ENCODE measurements around the gene PARVA.

The PARVA gene

GRCh38 chr11:12507391-12507790 is 130.0 kb downstream of the PARVA start:
- WGBS, result 92% methylated on average over 2 of the region's 4 CpGs
- Histone ChIP-seq H2BK5ac (ENCODE audit: low read depth, low read length, poor library complexity, severe bottlenecking) (no peak overlapping the region), H4K91ac (ENCODE audit: low read length) (peak overlapping the region; percentile 79), H3K23ac (ENCODE audit: low read length in 2 of 2) (no peak overlapping the region), H3K14ac (ENCODE audit: low read length in 2 of 2) (no peak overlapping the region), H3K27ac (ENCODE audit: low read length, poor library complexity, severe bottlenecking) (no peak overlapping the region), H3K18ac (ENCODE audit: low read depth in 1 of 2, low read length in 2 of 2) (peak overlapping the region; percentile 19 to 46), H2BK120ac (ENCODE audit: low read depth, low read length) (peak overlapping the region; percentile 42), H3K4me3 (ENCODE audit: insufficient read depth in 1 of 2, low read depth in 1 of 2, low read length in 2 of 2) (peak overlapping the region in 1 of 2 experiments; percentile 22), H3K79me1 (replicated peaks; ENCODE audit: low read length, poor library complexity, severe bottlenecking) (peaks cover 10% of the 10 kb centered on the region), H3K4me2 (ENCODE audit: low read length, poor library complexity, severe bottlenecking) (no peak overlapping the region), H3K4ac (ENCODE audit: low read depth in 1 of 2, low read length in 2 of 2) (peak overlapping the region in 1 of 2 experiments; percentile 50), H3K9ac (ENCODE audit: low read length) (peak overlapping the region; percentile 82), H2BK15ac (ENCODE audit: low read depth, poor library complexity, severe bottlenecking) (no peak overlapping the region), H2AFZ (ENCODE audit: low read depth, low read length) (no peak overlapping the region), H3K36me3 (ENCODE audit: control insufficient read depth in 1 of 2, insufficient read depth in 2 of 2, low read depth in 1 of 2, low read length in 2 of 2) (peaks cover 38 to 60% of the 10 kb centered on the region in 2 experiments), H3K4me1 (ENCODE audit: control insufficient read depth, insufficient read depth, low read depth, low read length) (peaks cover 2% of the 10 kb centered on the region), H2BK12ac (ENCODE audit: low read length in 2 of 2) (peak overlapping the region; percentile 1 to 90), H3K27me3 (ENCODE audit: control insufficient read depth in 1 of 2, insufficient read depth in 1 of 2, low read length in 2 of 2) (no peaks in the 10 kb centered on the region), H4K8ac (ENCODE audit: low read length) (peak overlapping the region; percentile 4), H2AK5ac (ENCODE audit: low read length, severe bottlenecking) (no peak overlapping the region), H3K9me3 (ENCODE audit: control insufficient read depth, low read length) (no peaks in the 10 kb centered on the region)
- DNase-seq, result no peak

GRCh38 chr11:12508151-12508751 is 130.9 kb downstream of the PARVA start:
- 39% methylated on average over 4 of the region's 4 CpGs for WGBS
- Histone ChIP-seq H3K79me1 (replicated peaks; ENCODE audit: low read length, poor library complexity, severe bottlenecking) (peaks cover 9% of the 10 kb centered on the region), H2BK15ac (ENCODE audit: low read depth, poor library complexity, severe bottlenecking) (no peak overlapping the region), H2BK12ac (ENCODE audit: low read length in 2 of 2) (no peak overlapping the region), H3K4me2 (ENCODE audit: low read length, poor library complexity, severe bottlenecking) (no peak overlapping the region), H3K36me3 (ENCODE audit: control insufficient read depth in 1 of 2, insufficient read depth in 2 of 2, low read depth in 1 of 2, low read length in 2 of 2) (peaks cover 42 to 68% of the 10 kb centered on the region in 2 experiments), H3K14ac (ENCODE audit: low read length in 2 of 2) (no peak overlapping the region), H3K27me3 (ENCODE audit: control insufficient read depth in 1 of 2, insufficient read depth in 1 of 2, low read length in 2 of 2) (no peaks in the 10 kb centered on the region), H3K23ac (ENCODE audit: low read length in 2 of 2) (no peak overlapping the region), H3K4ac (ENCODE audit: low read depth in 1 of 2, low read length in 2 of 2) (no peak overlapping the region), H4K8ac (ENCODE audit: low read length) (peak overlapping the region; percentile 64), H2AK5ac (ENCODE audit: low read length, severe bottlenecking) (no peak overlapping the region), H3K18ac (ENCODE audit: low read depth in 1 of 2, low read length in 2 of 2) (no peak overlapping the region), H3K9ac (ENCODE audit: low read length) (peak overlapping the region; percentile 82), H4K91ac (ENCODE audit: low read length) (no peak overlapping the region), H3K4me1 (ENCODE audit: control insufficient read depth, insufficient read depth, low read depth, low read length) (no peaks in the 10 kb centered on the region), H3K27ac (ENCODE audit: low read length, poor library complexity, severe bottlenecking) (no peak overlapping the region), H2AFZ (ENCODE audit: low read depth, low read length) (no peak overlapping the region), H2BK5ac (ENCODE audit: low read depth, low read length, poor library complexity, severe bottlenecking) (no peak overlapping the region), H3K4me3 (ENCODE audit: insufficient read depth in 1 of 2, low read depth in 1 of 2, low read length in 2 of 2) (peak overlapping the region in 1 of 2 experiments; percentile 49), H2BK120ac (ENCODE audit: low read depth, low read length) (no peak overlapping the region), H3K9me3 (ENCODE audit: control insufficient read depth, low read length) (no peaks in the 10 kb centered on the region)
- peak; percentile 54 for DNase-seq

GRCh38 chr11:12509371-12509770 is 132.0 kb downstream of the PARVA start:
- no peak overlapping the region for H2BK5ac ChIP-seq (ENCODE audit: low read depth, low read length, poor library complexity, severe bottlenecking)
- no peaks in the 10 kb centered on the region for H3K9me3 ChIP-seq (ENCODE audit: control insufficient read depth, low read length)
- no peak overlapping the region for H3K23ac ChIP-seq (ENCODE audit: low read length in 2 of 2)
- H3K4me2 ChIP-seq (ENCODE audit: low read length, poor library complexity, severe bottlenecking), result no peak overlapping the region
- H2BK12ac ChIP-seq (ENCODE audit: low read length in 2 of 2), result peak overlapping the region in 1 of 2 experiments; percentile 37
- H2AK5ac ChIP-seq (ENCODE audit: low read length, severe bottlenecking), result no peak overlapping the region
- no peak overlapping the region for H3K4ac ChIP-seq (ENCODE audit: low read depth in 1 of 2, low read length in 2 of 2)
- peaks cover 6% of the 10 kb centered on the region for H3K79me1 ChIP-seq (replicated peaks; ENCODE audit: low read length, poor library complexity, severe bottlenecking)
- H3K4me3 ChIP-seq (ENCODE audit: insufficient read depth in 1 of 2, low read depth in 1 of 2, low read length in 2 of 2), result no peak overlapping the region
- no peak overlapping the region for H4K8ac ChIP-seq (ENCODE audit: low read length)
- H2BK15ac ChIP-seq (ENCODE audit: low read depth, poor library complexity, severe bottlenecking), result no peak overlapping the region
- peak overlapping the region; percentile 82 for H3K9ac ChIP-seq (ENCODE audit: low read length)
- H3K36me3 ChIP-seq (ENCODE audit: control insufficient read depth in 1 of 2, insufficient read depth in 2 of 2, low read depth in 1 of 2, low read length in 2 of 2), result peaks cover 41 to 68% of the 10 kb centered on the region in 2 experiments
- no peaks in the 10 kb centered on the region for H3K4me1 ChIP-seq (ENCODE audit: control insufficient read depth, insufficient read depth, low read depth, low read length)
- no peak overlapping the region for H4K91ac ChIP-seq (ENCODE audit: low read length)
- H3K27me3 ChIP-seq (ENCODE audit: control insufficient read depth in 1 of 2, insufficient read depth in 1 of 2, low read length in 2 of 2), result no peaks in the 10 kb centered on the region
- no peak overlapping the region for H2AFZ ChIP-seq (ENCODE audit: low read depth, low read length)
- no peak overlapping the region for H3K14ac ChIP-seq (ENCODE audit: low read length in 2 of 2)
- H3K18ac ChIP-seq (ENCODE audit: low read depth in 1 of 2, low read length in 2 of 2), result no peak overlapping the region
- no peak overlapping the region for H2BK120ac ChIP-seq (ENCODE audit: low read depth, low read length)
- WGBS, result 98% methylated on average over 5 of the region's 5 CpGs
- no peak for DNase-seq
- H3K27ac ChIP-seq (ENCODE audit: low read length, poor library complexity, severe bottlenecking), result no peak overlapping the region

DNA sequence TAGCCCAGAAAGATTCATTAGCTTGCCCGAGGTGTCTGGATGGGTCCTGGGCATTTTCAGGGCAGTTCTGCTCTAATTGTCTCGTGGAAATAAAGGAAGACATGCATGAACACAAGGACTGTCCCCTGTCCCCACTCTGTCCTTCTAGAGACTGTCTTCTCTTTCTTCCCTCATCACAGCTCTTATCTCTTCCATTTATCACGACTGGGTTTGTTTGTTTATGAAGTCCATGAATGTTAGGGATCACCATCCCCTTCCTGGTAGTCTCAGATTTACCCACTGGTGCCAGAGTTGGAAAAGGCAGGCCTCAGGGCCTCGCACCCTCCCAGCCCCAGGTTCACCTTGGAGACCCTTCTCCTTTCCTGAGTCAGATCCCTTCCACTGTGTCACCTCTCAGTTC is 134.8 kb downstream of the PARVA start:
- peak overlapping the region; percentile 28 for H4K8ac ChIP-seq (ENCODE audit: low read length)
- H2BK120ac ChIP-seq (ENCODE audit: low read depth, low read length), result no peak overlapping the region
- no peak overlapping the region for H2AFZ ChIP-seq (ENCODE audit: low read depth, low read length)
- H3K4me1 ChIP-seq (ENCODE audit: control insufficient read depth, insufficient read depth, low read depth, low read length), result no peaks in the 10 kb centered on the region
- 77% methylated on average over 4 of the region's 4 CpGs for WGBS
- peaks cover 47 to 78% of the 10 kb centered on the region in 2 experiments for H3K36me3 ChIP-seq (ENCODE audit: control insufficient read depth in 1 of 2, insufficient read depth in 2 of 2, low read depth in 1 of 2, low read length in 2 of 2)
- no peak for DNase-seq
- H2BK5ac ChIP-seq (ENCODE audit: low read depth, low read length, poor library complexity, severe bottlenecking), result no peak overlapping the region
- no peaks in the 10 kb centered on the region for H3K9me3 ChIP-seq (ENCODE audit: control insufficient read depth, low read length)
- H3K4me2 ChIP-seq (ENCODE audit: low read length, poor library complexity, severe bottlenecking), result no peak overlapping the region
- no peak overlapping the region for H3K23ac ChIP-seq (ENCODE audit: low read length in 2 of 2)
- peaks cover 4% of the 10 kb centered on the region for H3K79me1 ChIP-seq (replicated peaks; ENCODE audit: low read length, poor library complexity, severe bottlenecking)
- H3K27me3 ChIP-seq (ENCODE audit: control insufficient read depth in 1 of 2, insufficient read depth in 1 of 2, low read length in 2 of 2), result no peaks in the 10 kb centered on the region
- H3K27ac ChIP-seq (ENCODE audit: low read length, poor library complexity, severe bottlenecking), result no peak overlapping the region
- no peak overlapping the region for H2BK15ac ChIP-seq (ENCODE audit: low read depth, poor library complexity, severe bottlenecking)
- no peak overlapping the region for H3K4ac ChIP-seq (ENCODE audit: low read depth in 1 of 2, low read length in 2 of 2)
- no peak overlapping the region for H3K9ac ChIP-seq (ENCODE audit: low read length)
- H4K91ac ChIP-seq (ENCODE audit: low read length), result no peak overlapping the region
- no peak overlapping the region for H2BK12ac ChIP-seq (ENCODE audit: low read length in 2 of 2)
- H2AK5ac ChIP-seq (ENCODE audit: low read length, severe bottlenecking), result no peak overlapping the region
- H3K14ac ChIP-seq (ENCODE audit: low read length in 2 of 2), result no peak overlapping the region
- H3K4me3 ChIP-seq (ENCODE audit: insufficient read depth in 1 of 2, low read depth in 1 of 2, low read length in 2 of 2), result no peak overlapping the region
- no peak overlapping the region for H3K18ac ChIP-seq (ENCODE audit: low read depth in 1 of 2, low read length in 2 of 2)
